Measurements from ENCODE around the gene ZBTB46.
"Not testable (repeated sequence)": the region's sequence is repeated elsewhere in the genome, so short reads cannot be mapped to it uniquely, and the experiment has no call there.

The ZBTB46 gene

GRCh38 chr20:63783970-63784369, 47.1 kb downstream of the ZBTB46 start:
- DNase-seq: no peak

- no peak for DNase-seq
Observed at GRCh38 chr20:63782521-63782971, 48.5 kb downstream of the ZBTB46 start.

DNA sequence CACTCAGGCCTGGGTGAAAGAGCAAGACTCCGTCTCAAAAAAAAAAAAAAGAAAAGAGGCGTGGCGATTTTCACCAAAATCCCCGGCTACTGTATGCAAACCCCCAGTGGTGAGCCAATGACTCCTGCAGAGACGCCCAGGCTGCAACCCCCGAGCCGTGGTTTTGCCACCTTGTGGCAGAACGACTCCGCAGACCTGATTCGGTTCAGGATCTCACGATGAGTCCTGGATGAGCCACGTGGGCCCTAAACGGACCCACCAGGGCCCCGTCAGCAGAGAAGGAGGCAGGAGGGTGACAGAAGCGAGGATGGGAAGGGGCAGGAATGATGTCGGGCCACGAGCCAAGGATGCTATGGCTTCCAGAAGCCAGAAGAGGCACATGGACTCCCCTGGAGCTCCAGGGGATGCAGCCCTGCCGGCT, 49.0 kb downstream of the ZBTB46 start:
- DNase-seq: no peak

DNA sequence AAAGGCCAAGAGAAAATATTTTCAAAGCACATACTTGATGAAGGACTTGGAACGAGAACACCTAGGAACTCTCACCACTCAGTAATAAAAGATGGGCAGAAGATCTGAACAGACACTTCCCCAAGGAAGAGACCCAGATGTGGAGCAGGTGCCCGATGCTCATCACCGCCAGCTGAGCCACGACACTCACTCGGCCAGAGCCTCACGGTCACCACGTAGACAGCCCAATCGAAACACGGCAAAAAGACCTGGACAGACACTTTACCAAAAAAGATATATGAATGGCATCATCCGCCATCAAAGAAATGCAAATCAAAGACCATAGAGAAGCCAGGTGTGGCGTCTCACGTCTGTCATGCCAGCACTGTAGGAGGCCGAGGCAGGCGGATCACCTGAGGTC, 49.9 kb downstream of the ZBTB46 start:
- DNase-seq: no peak

DNA sequence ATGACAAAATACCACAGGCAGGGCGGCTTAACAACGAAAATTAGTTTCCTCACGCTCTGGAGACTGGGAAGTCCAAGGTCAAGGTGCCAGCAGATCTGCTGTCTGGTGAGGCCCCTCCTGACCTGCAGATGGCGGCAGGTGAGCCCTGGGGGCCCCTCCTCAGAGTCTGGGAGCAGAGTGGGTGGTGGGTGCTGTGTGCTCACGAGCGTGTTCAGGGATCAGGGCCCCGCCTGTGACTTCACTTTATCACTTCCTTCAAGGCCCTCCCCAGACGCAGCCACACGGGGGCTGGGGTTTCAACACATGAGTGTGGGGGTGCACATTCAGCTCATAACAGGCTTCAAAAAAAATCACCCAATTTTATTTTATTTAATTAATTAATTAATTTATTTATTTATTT, 52.2 kb downstream of the ZBTB46 start:
- no peak for DNase-seq

GRCh38 chr20:63778034-63778752, 52.9 kb downstream of the ZBTB46 start:
- no peak for DNase-seq

- DNase-seq: no peak
Observed at GRCh38 chr20:63777614-63778013, 53.5 kb downstream of the ZBTB46 start.

GRCh38 chr20:63776875-63777274, 54.2 kb downstream of the ZBTB46 start:
- DNase-seq: not testable (repeated sequence)

DNA sequence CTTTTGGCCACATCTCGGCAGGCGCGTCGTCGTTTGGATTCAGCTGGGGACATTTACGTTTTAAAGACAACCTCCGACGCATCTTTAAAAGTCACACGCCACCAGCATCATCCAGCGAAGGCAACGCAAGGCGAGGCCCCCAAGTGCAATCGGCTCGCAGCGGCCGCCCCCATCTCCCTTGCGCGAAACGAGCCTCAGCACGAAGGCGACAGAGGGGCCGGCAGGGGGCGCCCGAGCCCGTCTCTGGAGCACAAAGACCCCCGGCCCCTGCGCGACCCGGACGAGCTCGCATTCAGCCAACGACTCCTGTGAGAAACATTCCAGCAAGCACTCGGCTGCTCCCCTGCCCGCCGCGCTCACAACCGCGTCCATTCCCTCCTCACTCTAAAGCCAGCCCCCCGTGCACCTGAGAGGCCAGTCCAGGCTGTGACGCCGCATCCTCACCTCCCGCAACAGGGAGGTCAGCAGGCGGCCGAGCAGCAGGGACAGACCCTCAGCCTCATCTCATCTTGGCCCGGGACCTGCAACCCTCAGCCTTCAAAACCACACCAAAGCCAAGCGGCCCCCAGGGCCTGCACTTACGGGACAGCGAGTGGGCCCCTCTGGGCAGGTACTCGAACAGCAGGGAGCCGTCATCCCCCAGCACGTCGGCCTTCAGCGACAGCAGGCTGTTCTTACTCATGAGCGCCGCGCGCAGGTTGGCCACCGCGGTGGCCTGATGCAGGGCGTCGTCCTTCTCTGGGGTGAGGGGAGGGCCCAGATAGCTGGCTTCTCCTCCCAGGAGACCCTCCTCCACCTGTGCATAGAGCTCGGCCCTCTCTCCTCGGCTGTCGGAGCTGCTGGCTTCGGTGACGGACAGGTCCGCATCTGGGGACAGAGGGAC, 55.7 kb downstream of the ZBTB46 start:
- DNase-seq: no peak

- DNase-seq: no peak
Observed at GRCh38 chr20:63774306-63774705, 56.8 kb downstream of the ZBTB46 start.

GRCh38 chr20:63773571-63774241, 57.4 kb downstream of the ZBTB46 start:
- no peak for DNase-seq

DNA sequence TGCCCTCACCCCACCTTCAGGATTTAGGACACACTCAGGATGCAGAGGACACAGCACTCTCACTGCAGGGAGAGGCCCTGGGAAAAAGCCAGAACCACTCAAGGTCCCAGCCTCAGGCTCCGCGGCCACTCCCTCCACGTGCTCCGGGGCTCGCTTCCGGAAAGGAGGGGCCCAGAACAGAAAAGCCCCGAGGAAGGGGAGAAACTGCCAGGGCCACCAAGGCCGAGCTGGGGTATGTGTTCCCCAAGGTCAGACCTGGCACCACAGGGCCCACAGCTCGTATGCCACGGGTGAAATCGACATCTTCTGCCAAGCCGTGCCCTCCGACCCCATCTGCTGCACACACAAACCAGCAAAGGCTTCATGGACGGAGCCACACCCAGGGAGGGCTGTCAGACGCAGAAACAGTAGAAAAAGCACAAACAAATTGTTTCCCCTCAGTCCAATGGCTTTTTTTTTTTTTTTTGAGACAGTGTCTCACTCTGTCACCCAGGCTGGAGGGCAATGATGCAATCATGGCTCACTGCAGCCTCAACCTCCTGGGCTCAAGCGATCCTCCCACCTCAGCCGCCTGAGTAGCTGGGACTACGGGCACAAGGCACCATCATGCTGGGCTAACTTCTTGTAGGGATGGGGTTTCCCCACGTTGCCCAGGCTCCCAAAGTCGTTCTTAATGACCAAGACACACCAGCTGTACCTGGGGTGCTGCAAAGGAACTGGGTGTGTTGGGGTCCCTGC, 58.1 kb downstream of the ZBTB46 start:
- no peak for DNase-seq

GRCh38 chr20:63771046-63771707, 59.9 kb downstream of the ZBTB46 start:
- no peak for DNase-seq

DNA sequence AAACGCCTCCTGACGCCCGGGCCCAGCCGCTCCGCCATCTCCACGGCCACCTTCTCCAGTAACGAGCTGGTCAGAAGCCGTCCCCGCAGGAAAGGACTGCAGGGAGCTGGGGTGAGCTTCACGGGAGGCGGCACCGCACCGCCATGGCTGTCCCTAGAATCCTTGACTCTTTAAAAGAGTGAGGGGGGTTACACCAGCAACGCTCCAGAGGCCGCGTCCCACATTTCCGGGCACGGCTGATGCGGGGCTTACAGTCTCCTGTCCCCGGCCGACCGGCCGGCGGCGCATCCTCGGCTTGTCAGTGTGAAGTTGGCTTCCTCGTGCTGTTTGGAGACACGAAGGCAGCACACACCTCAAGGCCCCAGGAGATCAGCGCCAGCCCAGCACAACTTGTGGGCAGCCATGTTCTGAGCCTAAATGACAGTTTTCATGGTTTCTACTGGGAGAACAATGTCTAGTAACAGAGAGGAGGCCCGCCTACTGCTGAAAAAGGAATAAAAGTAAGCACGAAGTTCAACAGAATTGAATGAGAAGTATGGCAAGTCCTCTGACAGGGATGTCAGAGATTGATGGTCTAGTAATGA, 61.1 kb downstream of the ZBTB46 start:
- DNase-seq: no peak

GRCh38 chr20:63768591-63769515, 62.2 kb downstream of the ZBTB46 start:
- no peak for DNase-seq

DNA sequence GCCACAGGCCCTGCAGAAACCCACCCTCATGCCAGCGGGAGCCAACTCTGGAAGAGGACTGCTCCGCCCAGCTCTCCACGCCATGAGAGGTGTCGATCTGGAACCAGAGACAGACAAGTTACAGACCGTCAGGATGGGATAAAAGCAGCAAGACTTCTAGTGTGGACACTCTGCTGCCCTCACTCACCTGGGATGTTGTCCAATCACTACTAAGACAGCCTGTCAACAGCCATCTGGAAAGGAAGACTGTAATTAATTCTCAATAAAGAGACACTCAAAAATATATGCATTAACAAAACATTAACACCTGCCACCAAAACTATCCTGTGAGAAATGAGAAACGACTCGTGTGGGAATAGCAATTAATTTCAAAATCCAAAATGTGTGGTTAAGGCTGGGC, 63.2 kb downstream of the ZBTB46 start:
- no peak for DNase-seq

DNA sequence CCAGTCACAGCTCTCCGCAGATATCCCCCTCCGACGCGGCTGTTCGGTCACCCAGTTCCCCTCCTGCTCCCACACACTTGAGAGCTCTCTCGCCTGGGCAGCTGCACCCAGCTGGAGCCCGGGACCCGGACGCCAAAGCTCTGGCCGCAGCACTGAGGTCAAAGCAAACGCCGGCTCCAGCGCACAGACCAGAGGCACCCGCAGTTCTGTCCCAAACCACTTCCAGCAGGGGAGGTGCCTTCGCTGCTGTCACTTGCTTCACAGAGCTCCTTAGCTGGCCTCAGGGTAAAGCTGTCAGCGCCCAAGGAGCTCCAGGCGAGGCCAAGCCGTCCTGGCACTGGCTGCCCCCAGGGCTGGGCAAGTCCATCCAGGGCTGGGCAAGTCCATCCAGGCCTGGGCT, 63.6 kb downstream of the ZBTB46 start:
- no peak for DNase-seq

GRCh38 chr20:63766695-63767426, 64.2 kb downstream of the ZBTB46 start:
- DNase-seq: no peak

DNA sequence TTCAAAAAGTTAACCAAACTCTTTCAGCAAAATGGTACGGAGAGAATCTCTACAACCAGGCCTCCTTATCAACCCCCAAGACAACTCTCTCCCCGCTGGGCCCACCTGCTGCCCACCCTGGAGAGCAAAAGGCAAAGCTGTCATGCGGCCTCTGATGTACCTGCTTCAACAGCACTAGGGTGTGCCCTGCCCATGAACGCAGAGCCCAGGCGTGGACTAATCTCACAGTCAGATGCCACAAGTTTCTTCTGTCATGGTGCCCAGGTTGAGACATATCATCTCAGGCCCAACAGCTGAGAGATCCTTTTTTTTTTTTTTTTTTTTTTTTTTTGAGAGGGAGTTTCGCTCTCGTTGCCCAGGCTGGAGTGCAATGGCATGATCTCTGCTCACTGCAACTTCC, 65.2 kb downstream of the ZBTB46 start:
- no peak for DNase-seq

Measured in NCI-H1048 (cell line).